HepG2 (cell line): Measurements from ENCODE around the gene ARHGEF6. TPM values are rescaled to one million over a fixed set of nuclear protein-coding genes. Genes with fewer than 3 reads are reported as not detected.

ENCODE experiments used
- ATAC-seq: fragments of 200-7000 bp; cut with Tn5 transposase; 3 replicates; pipeline ENCODE4 v1.9.1; 2020; ENCODE audit warnings: mild to moderate bottlenecking, moderate library complexity
- BruUV-seq: library from RNA; stranded (reverse); fragments of 400-500 nt; replicated peaks from 2 replicates; lab custom pipeline; 2021; lab: Mats Ljungman, UMichigan
- CTCF ChIA-PET: fragments of 300-600 bp; formaldehyde crosslinking; extraction: SDS; loops from one replicate; lab custom pipeline; 2021; ENCODE audit warnings: low total read pairs, inconsistent platforms, low intra/inter-chr PET ratio; lab: Yijun Ruan, JAX
- POLR2A ChIA-PET: fragments of 350-600 bp; sonication (Branson Sonifier 250); formaldehyde crosslinking; loops from one replicate; lab custom pipeline; 2020; ENCODE audit warnings: antibody characterized with exemption, inconsistent platforms; lab: Yijun Ruan, JAX
- DNase-seq: peaks from one replicate; pipeline ENCODE4 v3.0.0-alpha.2; 2015; ENCODE audit warnings: low spot score
- FAIRE-seq: peaks from 3 replicates; lab custom pipeline; 2011; peaks lifted over from hg19 to GRCh38; lab: Jason Lieb, UNC
- H2AFZ ChIP-seq: one replicate; pipeline ENCODE4 v1.6.1; 2011; ENCODE audit warnings: low read length, inconsistent platforms
- H3K27ac ChIP-seq: fragments of 300-600 bp; 3 replicates; pipeline ENCODE4 v1.8.0; 2011; ENCODE audit warnings: mixed run types, mild to moderate bottlenecking, mixed read lengths, low read length, inconsistent platforms; ENCODE audit not compliant: insufficient read depth; ENCODE audit errors: extremely low read length
- H3K27me3 ChIP-seq, 2 experiments: fragments of 200-600 bp in 1 of 2; 2 replicates in 1 of 2; 3 replicates in 1 of 2; pipeline versions ENCODE4 v1.6.0 to v1.8.0; 2011; ENCODE audit warnings: low read length in 2 of 2, mild to moderate bottlenecking in 2 of 2, moderate library complexity in 2 of 2, inconsistent platforms in 1 of 2; ENCODE audit not compliant: insufficient read depth in 2 of 2, control insufficient read depth in 1 of 2
- H3K36me3 ChIP-seq, 2 experiments: fragments of 200-600 bp in 1 of 2; replicated peaks in 1 of 2; 2 replicates in 1 of 2; 3 replicates in 1 of 2; pipeline versions ENCODE4 v1.5.1 to v1.8.0; 2011; ENCODE audit warnings: low read length in 2 of 2, inconsistent platforms in 1 of 2; ENCODE audit not compliant: insufficient read depth in 2 of 2, control insufficient read depth in 1 of 2
- H3K4me1 ChIP-seq: 2 replicates; pipeline ENCODE4 v1.5.1; 2012; ENCODE audit warnings: low read length, inconsistent platforms; ENCODE audit not compliant: insufficient read depth
- H3K4me2 ChIP-seq: 2 replicates; pipeline ENCODE4 v1.6.0; 2011; ENCODE audit warnings: low read depth, low read length, inconsistent platforms
- H3K4me3 ChIP-seq, 3 experiments: fragments of 200-600 bp in 1 of 3; sonication (generic), shearing (Covaris generic) in 1 of 3; replicated peaks in 1 of 3; 2 replicates each; pipeline ENCODE4 v1.5.1; 2011 to 2016; ENCODE audit warnings: low read length in 3 of 3, inconsistent platforms in 2 of 3, low read depth in 2 of 3, mild to moderate bottlenecking in 2 of 3, control low read depth in 1 of 3, mixed read lengths in 1 of 3; ENCODE audit not compliant: insufficient read depth in 1 of 3
- H3K79me2 ChIP-seq: one replicate; pipeline ENCODE4 v1.6.1; 2011; ENCODE audit warnings: low read length, inconsistent platforms; ENCODE audit not compliant: insufficient read depth
- H3K9ac ChIP-seq: 2 replicates; pipeline ENCODE4 v1.6.0; 2011; ENCODE audit warnings: mild to moderate bottlenecking, low read depth, low read length, inconsistent platforms; ENCODE audit not compliant: insufficient read depth
- H3K9me3 ChIP-seq: 2 replicates; pipeline ENCODE4 v1.5.1; 2012; ENCODE audit warnings: mild to moderate bottlenecking, low read length
- H4K20me1 ChIP-seq: 2 replicates; pipeline ENCODE4 v1.6.0; 2011; ENCODE audit warnings: inconsistent platforms, mild to moderate bottlenecking, low read length, moderate library complexity; ENCODE audit not compliant: insufficient read depth
- CC2D1A ChIP-seq: sonication (generic); formaldehyde crosslinking; IDR thresholded peaks from 2 replicates; pipeline ENCODE4 v1.8.1; 2023; ENCODE audit warnings: mild to moderate bottlenecking, missing genetic modification reagents
- CSRNP2 ChIP-seq: sonication (generic); formaldehyde crosslinking; conservative IDR thresholded peaks from 2 replicates; pipeline ENCODE4 v1.8.0; 2022; ENCODE audit warnings: low read depth, missing genetic modification reagents
- DNMT1 ChIP-seq: sonication (generic); formaldehyde crosslinking; IDR thresholded peaks from 2 replicates; pipeline ENCODE4 v1.5.1; 2020; ENCODE audit warnings: mild to moderate bottlenecking, missing genetic modification reagents
- FLYWCH1 ChIP-seq: sonication (generic); formaldehyde crosslinking; IDR thresholded peaks from 2 replicates; pipeline ENCODE4 v1.8.1; 2023; ENCODE audit warnings: mild to moderate bottlenecking, missing genetic modification reagents
- PHB2 ChIP-seq: fragments of 450-650 bp; IDR thresholded peaks from 2 replicates; pipeline ENCODE4 v1.6.1; 2018; ENCODE audit not compliant: partially characterized antibody
- POLR2G ChIP-seq: fragments of 200-400 bp; formaldehyde crosslinking; IDR thresholded peaks from 2 replicates; pipeline ENCODE4 v1.6.1; 2018; ENCODE audit warnings: mild to moderate bottlenecking, low read depth, low read length, moderate library complexity
- RARA ChIP-seq: IDR thresholded peaks from 2 replicates; pipeline ENCODE4 v1.6.1; 2016; ENCODE audit warnings: missing genetic modification reagents, missing compliant biosample characterization
- RBM22 ChIP-seq: fragments of 200-400 bp; formaldehyde crosslinking; optimal IDR thresholded peaks from 2 replicates; pipeline ENCODE3; 2017; ENCODE audit warnings: mild to moderate bottlenecking, low read length, moderate library complexity
- SNRNP70 ChIP-seq: fragments of 200-400 bp; formaldehyde crosslinking; IDR thresholded peaks from 2 replicates; pipeline ENCODE4 v1.6.1; 2017; ENCODE audit warnings: mild to moderate bottlenecking, low read depth, low read length, moderate library complexity
- U2AF1 ChIP-seq: fragments of 200-400 bp; formaldehyde crosslinking; optimal IDR thresholded peaks from 2 replicates; pipeline ENCODE3; 2017; ENCODE audit warnings: mild to moderate bottlenecking, low read depth, low read length
- ZNF20 ChIP-seq: sonication (generic); formaldehyde crosslinking; IDR thresholded peaks from 2 replicates; pipeline ENCODE4 v1.4.0; 2020; ENCODE audit warnings: mild to moderate bottlenecking, moderate library complexity, missing genetic modification reagents
- ZNF296 ChIP-seq: sonication (generic); formaldehyde crosslinking; conservative IDR thresholded peaks from 2 replicates; pipeline ENCODE4 v1.5.0; 2020; ENCODE audit warnings: mild to moderate bottlenecking, missing genetic modification reagents
- ZNF784 ChIP-seq: sonication (generic); formaldehyde crosslinking; IDR thresholded peaks from 2 replicates; pipeline ENCODE4 v1.5.1; 2020; ENCODE audit warnings: missing genetic modification reagents, mild to moderate bottlenecking, borderline replicate concordance
- WGBS: methylation state at CpG from one replicate; pipeline ENCODE4 v1.1.6; 2017; ENCODE audit warnings: low lambda C conversion rate; 5-methylcytosine and 5-hydroxymethylcytosine counted together
- in situ Hi-C: cut with HindIII; loops from 2 replicates; pipeline ENCODE4 v1.10.0; 2017; ENCODE audit warnings: low pct_unique_long_range_greater_than_20kb; ENCODE audit not compliant: extremely low pct_ligation_motif_present
- intact Hi-C: fragments of 100-400 bp; cut with micrococcal nuclease; formaldehyde crosslinking; loops from one replicate; pipeline ENCODE4 v1.10.0; 2022; ENCODE audit not compliant: unreplicated experiment
- polyA plus RNA-seq, 8 experiments: library from polyadenylated mRNA; depleted of rRNA in 3 of 8; stranded (reverse) in 7 of 8; unstranded in 1 of 8; fragments of >200 nt; fragmentation: Illumina TruSeq in 4 of 8; extraction: Trizol in 4 of 8; gene quantifications; 2 replicates each; pipeline versions ENCODE4 v1.2.1 to v1.2.3, GENCODE V29; 2011 to 2016; ENCODE audit warnings: low read depth in 4 of 8, missing spikeins in 1 of 8, mixed read lengths in 1 of 8; ENCODE audit not compliant: insufficient read depth in 1 of 8
- total RNA-seq, 5 experiments: library from RNA; depleted of rRNA; stranded (reverse); fragments of >200 nt; fragmentation: Illumina TruSeq; extraction: Trizol; gene quantifications; 2 replicates each; pipeline ENCODE4 v1.2.3, GENCODE V29; 2016; ENCODE audit warnings: low read depth in 1 of 5

The ARHGEF6 gene
- total and polyA plus RNA-seq, 2 of the 13 experiments (the other 11 are each of a cell fraction or from before 2014, with no cell fraction given), result 0.03 TPM; not detected in 1

- DNase-seq, result no peak
- H3K36me3 ChIP-seq, result no peaks in the 10 kb centered on the region
- in situ Hi-C loops, result no loop called here
- no peak overlapping the region for H3K27ac ChIP-seq
- no peak overlapping the region for H3K4me2 ChIP-seq
- no peak overlapping the region for H3K4me3 ChIP-seq
- H3K79me2 ChIP-seq, result no peaks in the 10 kb centered on the region
- WGBS, result 2% methylated on average over 5 of the region's 6 CpGs
- no peaks in the 10 kb centered on the region for H3K27me3 ChIP-seq
- TF ChIP-seq ZNF784 (CRISPR knock-in tag) (no peak), DNMT1 (no peak), SNRNP70 (no peak), RBM22 (no peak), U2AF1 (no peak), ZNF296 (CRISPR knock-in tag) (no peak), RARA (no peak), ZNF20 (CRISPR knock-in tag) (no peak), CSRNP2 (no peak), FLYWCH1 (CRISPR knock-in tag) (no peak), CC2D1A (CRISPR knock-in tag) (no peak), PHB2 (no peak), POLR2G (no peak)
- TF ChIP-seq, all 625 proteins: peak for 0
- ChIA-PET CTCF (no interaction called here), POLR2A (no interaction called here)
- H3K9me3 ChIP-seq, result no peaks in the 10 kb centered on the region
- no peak for FAIRE-seq
- no TSS peak for BruUV-seq
- no peaks in the 10 kb centered on the region for H3K4me1 ChIP-seq
- H3K9ac ChIP-seq, result no peak overlapping the region
- intact Hi-C loops, result no loop called here
- H4K20me1 ChIP-seq, result no peaks in the 10 kb centered on the region
- no peak overlapping the region for H2AFZ ChIP-seq
- ATAC-seq, result no peak
Measured at GRCh38 chrX:136629084-136629750, 151.5 kb downstream of the ARHGEF6 start.
